ENCODE measurements around the gene TLCD2.
"Not testable (repeated sequence)": the region's sequence is repeated elsewhere in the genome, so short reads cannot be mapped to it uniquely, and the experiment has no call there.

The TLCD2 gene

DNA sequence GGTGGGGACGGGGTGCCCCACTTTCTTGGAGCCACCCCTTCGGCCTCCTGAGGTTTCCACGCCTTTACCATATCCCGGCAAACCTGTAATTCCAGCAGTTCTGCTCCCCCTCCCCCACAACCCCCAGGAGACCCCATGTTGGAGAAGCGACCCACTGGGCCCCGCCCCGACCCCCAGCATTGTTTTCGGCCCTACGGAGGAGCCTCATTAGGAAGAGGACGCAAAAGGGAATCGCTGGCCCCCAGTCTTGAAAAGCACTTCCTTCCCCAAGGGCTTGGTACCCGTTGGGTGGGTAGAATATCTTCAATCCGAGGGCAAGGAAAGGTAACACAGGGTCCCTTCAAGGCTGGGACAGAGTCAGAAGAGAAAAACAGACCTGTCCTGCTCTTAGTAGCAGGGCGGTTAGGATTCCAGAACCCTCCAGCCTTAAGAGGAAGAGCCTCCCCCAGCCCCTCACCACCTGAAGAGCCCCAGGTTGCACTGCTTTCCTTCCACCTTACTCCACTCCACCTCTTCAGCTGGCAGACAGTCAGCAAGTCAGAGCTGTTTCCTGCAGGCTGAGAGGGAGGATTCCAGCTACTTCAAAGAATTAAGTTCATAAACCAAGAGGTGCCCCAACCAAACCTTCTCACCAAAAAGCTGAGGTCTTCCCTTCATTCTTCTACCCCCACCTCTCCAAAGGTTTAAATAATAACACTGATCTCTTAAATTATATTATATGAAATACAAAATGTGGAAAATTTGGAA lies 803 bp upstream of the TLCD2 start:
- Histone ChIP-seq H3K27ac (ENCODE audit: low read depth in 2 of 2, low read length in 2 of 2) (peak overlapping the region; percentile 92 to 95), H3K27me3 (ENCODE audit: control insufficient read depth in 2 of 2, insufficient read depth in 2 of 2, low read length in 2 of 2) (no peaks in the 10 kb centered on the region), H3K9ac (ENCODE audit: low read depth in 1 of 2, low read length in 2 of 2) (peak overlapping the region; percentile 72 to 98), H3K36me3 (ENCODE audit: control insufficient read depth in 2 of 2, insufficient read depth in 2 of 2, low read length in 2 of 2) (peaks cover 25 to 27% of the 10 kb centered on the region in 2 donors), H3K4me3 (ENCODE audit: low read length in 2 of 2) (peak overlapping the region; percentile 65 to 82), H3K9me3 (ENCODE audit: control insufficient read depth in 2 of 2, low read length in 2 of 2) (no peaks in the 10 kb centered on the region), H3K4me1 (ENCODE audit: control insufficient read depth in 2 of 2, insufficient read depth in 2 of 2, low read length in 2 of 2) (peaks cover 34 to 35% of the 10 kb centered on the region in 2 donors)

DNA sequence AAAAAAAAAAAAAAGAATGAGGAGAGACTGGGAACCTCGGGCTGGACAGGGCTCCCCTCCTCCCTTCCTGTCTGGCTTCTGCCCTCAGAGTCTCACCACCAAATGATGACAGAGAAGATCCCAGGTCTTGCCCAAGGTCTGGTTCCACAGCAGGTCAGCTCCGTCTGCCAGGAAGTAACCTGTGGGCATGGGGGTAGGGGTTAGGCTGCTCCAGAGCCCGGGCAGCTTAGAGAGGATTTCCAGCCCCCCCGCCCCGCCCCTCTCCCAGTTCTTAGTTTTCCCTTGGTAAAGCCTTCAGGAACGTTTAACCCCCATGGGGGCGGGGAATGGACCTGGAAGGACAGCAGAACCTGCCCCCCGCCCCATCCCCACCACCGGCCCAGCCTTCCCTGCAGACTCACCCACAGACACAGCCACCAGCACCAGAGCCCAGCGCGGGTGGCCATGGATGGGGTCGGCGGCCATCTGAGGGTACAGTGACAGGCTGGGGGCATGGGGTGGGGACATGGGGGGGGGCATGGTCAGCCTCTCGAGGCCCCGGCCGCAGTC lies 700 bp downstream of the TLCD2 start:
- peak overlapping the region in 1 of 2 donors; percentile 98 for H3K9ac ChIP-seq (ENCODE audit: low read depth in 1 of 2, low read length in 2 of 2)
- peaks cover 25 to 27% of the 10 kb centered on the region in 2 donors for H3K36me3 ChIP-seq (ENCODE audit: control insufficient read depth in 2 of 2, insufficient read depth in 2 of 2, low read length in 2 of 2)
- H3K27ac ChIP-seq (ENCODE audit: low read depth in 2 of 2, low read length in 2 of 2), result peak overlapping the region; percentile 92 to 95
- H3K4me1 ChIP-seq (ENCODE audit: control insufficient read depth in 2 of 2, insufficient read depth in 2 of 2, low read length in 2 of 2), result peaks cover 27 to 30% of the 10 kb centered on the region in 2 donors
- peak overlapping the region; percentile 65 to 82 for H3K4me3 ChIP-seq (ENCODE audit: low read length in 2 of 2)
- H3K27me3 ChIP-seq (ENCODE audit: control insufficient read depth in 2 of 2, insufficient read depth in 2 of 2, low read length in 2 of 2), result no peaks in the 10 kb centered on the region
- H3K9me3 ChIP-seq (ENCODE audit: control insufficient read depth in 2 of 2, low read length in 2 of 2), result no peaks in the 10 kb centered on the region

DNA sequence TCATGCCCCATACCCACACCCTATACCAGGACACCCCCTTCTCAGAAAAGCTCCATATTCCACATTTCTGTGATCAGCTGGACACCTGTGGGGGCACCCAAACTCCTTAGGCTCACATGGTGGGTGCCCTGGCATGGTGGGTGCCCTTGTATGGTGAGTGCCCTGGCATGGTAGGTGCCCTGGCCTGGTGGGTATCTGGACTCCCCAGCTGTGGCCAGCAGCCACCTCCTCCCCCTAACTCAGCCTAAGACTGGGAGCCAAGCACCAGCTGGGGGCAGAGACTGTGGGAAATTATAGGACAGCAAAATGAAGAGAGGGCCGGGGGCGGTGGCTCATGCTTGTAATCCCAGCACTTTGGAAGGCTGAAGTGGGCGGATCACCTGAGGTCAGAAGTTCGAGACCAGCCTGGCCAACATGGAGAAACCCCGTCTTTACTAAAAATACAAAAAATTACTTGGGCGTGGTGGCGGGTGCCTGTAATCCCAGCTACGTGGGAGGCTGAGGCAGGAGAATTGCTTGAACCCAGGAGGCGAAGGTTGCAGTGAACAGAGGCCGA lies 1.3 kb downstream of the TLCD2 start:
- Histone ChIP-seq H3K36me3 (ENCODE audit: control insufficient read depth in 2 of 2, insufficient read depth in 2 of 2, low read length in 2 of 2) (peaks cover 25 to 27% of the 10 kb centered on the region in 2 donors), H3K4me1 (ENCODE audit: control insufficient read depth in 2 of 2, insufficient read depth in 2 of 2, low read length in 2 of 2) (peaks cover 21 to 25% of the 10 kb centered on the region in 2 donors)
- H3K27ac ChIP-seq (ENCODE audit: low read depth in 2 of 2, low read length in 2 of 2); H3K27me3 ChIP-seq (ENCODE audit: control insufficient read depth in 2 of 2, insufficient read depth in 2 of 2, low read length in 2 of 2); H3K9ac ChIP-seq (ENCODE audit: low read depth in 1 of 2, low read length in 2 of 2); H3K9me3 ChIP-seq (ENCODE audit: control insufficient read depth in 2 of 2, low read length in 2 of 2); H3K4me3 ChIP-seq (ENCODE audit: low read length in 2 of 2): not testable (repeated sequence)

DNA sequence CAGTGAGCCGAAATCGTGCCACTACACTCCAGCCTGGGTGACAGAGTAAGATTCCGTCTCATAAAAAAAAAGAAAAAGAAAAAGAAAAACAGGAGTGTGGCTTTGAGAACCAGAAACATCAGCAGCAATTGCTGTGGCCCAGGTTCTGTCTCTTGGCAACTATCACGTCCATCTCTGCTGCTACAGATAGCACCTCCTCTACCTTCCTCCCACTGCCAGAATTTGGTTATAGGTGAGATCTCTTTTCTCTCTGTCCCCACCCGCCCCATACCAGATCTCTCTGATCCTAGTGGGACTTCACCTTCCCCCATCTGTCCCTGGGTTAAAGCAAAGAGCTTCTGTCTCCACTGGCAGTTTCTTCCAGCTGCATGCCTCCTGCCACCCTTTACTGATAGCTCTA lies 3.1 kb downstream of the TLCD2 start:
- no peak overlapping the region for H3K9ac ChIP-seq (ENCODE audit: low read depth in 1 of 2, low read length in 2 of 2)
- no peaks in the 10 kb centered on the region for H3K9me3 ChIP-seq (ENCODE audit: control insufficient read depth in 2 of 2, low read length in 2 of 2)
- no peak overlapping the region for H3K27ac ChIP-seq (ENCODE audit: low read depth in 2 of 2, low read length in 2 of 2)
- H3K4me3 ChIP-seq (ENCODE audit: low read length in 2 of 2), result no peak overlapping the region
- H3K36me3 ChIP-seq (ENCODE audit: control insufficient read depth in 2 of 2, insufficient read depth in 2 of 2, low read length in 2 of 2), result peaks cover 10 to 11% of the 10 kb centered on the region in 2 donors
- no peaks in the 10 kb centered on the region for H3K27me3 ChIP-seq (ENCODE audit: control insufficient read depth in 2 of 2, insufficient read depth in 2 of 2, low read length in 2 of 2)
- H3K4me1 ChIP-seq (ENCODE audit: control insufficient read depth in 2 of 2, insufficient read depth in 2 of 2, low read length in 2 of 2), result peaks cover 5 to 11% of the 10 kb centered on the region in 2 donors

DNA sequence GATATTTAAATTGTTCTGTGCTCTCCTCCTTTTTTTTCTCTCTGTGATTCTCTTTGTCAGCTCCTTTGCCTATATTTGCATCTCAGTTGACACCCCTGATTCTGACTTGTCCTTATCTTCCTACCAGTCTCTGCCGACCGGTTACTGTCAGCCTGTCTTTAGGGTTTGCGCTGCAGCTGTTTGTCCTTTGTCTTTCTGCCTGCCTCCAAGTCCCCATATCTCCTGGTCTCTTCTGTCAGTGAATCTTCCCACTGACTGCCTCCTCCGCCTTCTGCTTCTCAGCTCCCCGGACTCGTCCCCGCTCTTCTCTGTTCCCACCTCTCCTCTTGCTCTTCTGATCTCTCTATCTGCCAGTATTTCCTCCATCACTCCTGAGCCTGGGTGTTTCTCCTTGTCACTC lies 5.2 kb downstream of the TLCD2 start:
- Histone ChIP-seq H3K27me3 (ENCODE audit: control insufficient read depth in 2 of 2, insufficient read depth in 2 of 2, low read length in 2 of 2) (no peaks in the 10 kb centered on the region), H3K4me3 (ENCODE audit: low read length in 2 of 2) (no peak overlapping the region), H3K9ac (ENCODE audit: low read depth in 1 of 2, low read length in 2 of 2) (no peak overlapping the region), H3K4me1 (ENCODE audit: control insufficient read depth in 2 of 2, insufficient read depth in 2 of 2, low read length in 2 of 2) (peaks cover 2 to 3% of the 10 kb centered on the region in 2 donors), H3K36me3 (ENCODE audit: control insufficient read depth in 2 of 2, insufficient read depth in 2 of 2, low read length in 2 of 2) (peaks cover 6 to 9% of the 10 kb centered on the region in 2 donors), H3K27ac (ENCODE audit: low read depth in 2 of 2, low read length in 2 of 2) (no peak overlapping the region), H3K9me3 (ENCODE audit: control insufficient read depth in 2 of 2, low read length in 2 of 2) (no peaks in the 10 kb centered on the region)

GRCh38 chr17:1703063-1703462 lies 7.1 kb downstream of the TLCD2 start:
- Histone ChIP-seq H3K4me3 (ENCODE audit: low read length in 2 of 2) (no peak overlapping the region), H3K27ac (ENCODE audit: low read depth in 2 of 2, low read length in 2 of 2) (no peak overlapping the region), H3K9ac (ENCODE audit: low read depth in 1 of 2, low read length in 2 of 2) (no peak overlapping the region), H3K36me3 (ENCODE audit: control insufficient read depth in 2 of 2, insufficient read depth in 2 of 2, low read length in 2 of 2) (peaks cover 5 to 7% of the 10 kb centered on the region in 2 donors), H3K9me3 (ENCODE audit: control insufficient read depth in 2 of 2, low read length in 2 of 2) (no peaks in the 10 kb centered on the region), H3K27me3 (ENCODE audit: control insufficient read depth in 2 of 2, insufficient read depth in 2 of 2, low read length in 2 of 2) (no peaks in the 10 kb centered on the region), H3K4me1 (ENCODE audit: control insufficient read depth in 2 of 2, insufficient read depth in 2 of 2, low read length in 2 of 2) (no peaks in the 10 kb centered on the region)

GRCh38 chr17:1699891-1700290 lies 10.3 kb downstream of the TLCD2 start:
- H3K9me3 ChIP-seq (ENCODE audit: control insufficient read depth in 2 of 2, low read length in 2 of 2); H3K36me3 ChIP-seq (ENCODE audit: control insufficient read depth in 2 of 2, insufficient read depth in 2 of 2, low read length in 2 of 2); H3K4me1 ChIP-seq (ENCODE audit: control insufficient read depth in 2 of 2, insufficient read depth in 2 of 2, low read length in 2 of 2); H3K4me3 ChIP-seq (ENCODE audit: low read length in 2 of 2); H3K27ac ChIP-seq (ENCODE audit: low read depth in 2 of 2, low read length in 2 of 2); H3K27me3 ChIP-seq (ENCODE audit: control insufficient read depth in 2 of 2, insufficient read depth in 2 of 2, low read length in 2 of 2); H3K9ac ChIP-seq (ENCODE audit: low read depth in 1 of 2, low read length in 2 of 2): not testable (repeated sequence)

GRCh38 chr17:1697681-1698080 lies 12.5 kb downstream of the TLCD2 start:
- Histone ChIP-seq H3K36me3 (ENCODE audit: control insufficient read depth in 2 of 2, insufficient read depth in 2 of 2, low read length in 2 of 2) (no peaks in the 10 kb centered on the region), H3K4me3 (ENCODE audit: low read length in 2 of 2) (no peak overlapping the region), H3K27me3 (ENCODE audit: control insufficient read depth in 2 of 2, insufficient read depth in 2 of 2, low read length in 2 of 2) (no peaks in the 10 kb centered on the region), H3K9ac (ENCODE audit: low read depth in 1 of 2, low read length in 2 of 2) (no peak overlapping the region), H3K4me1 (ENCODE audit: control insufficient read depth in 2 of 2, insufficient read depth in 2 of 2, low read length in 2 of 2) (no peaks in the 10 kb centered on the region), H3K27ac (ENCODE audit: low read depth in 2 of 2, low read length in 2 of 2) (no peak overlapping the region), H3K9me3 (ENCODE audit: control insufficient read depth in 2 of 2, low read length in 2 of 2) (no peaks in the 10 kb centered on the region)

- Histone ChIP-seq H3K36me3 (ENCODE audit: control insufficient read depth in 2 of 2, insufficient read depth in 2 of 2, low read length in 2 of 2) (no peaks in the 10 kb centered on the region), H3K4me1 (ENCODE audit: control insufficient read depth in 2 of 2, insufficient read depth in 2 of 2, low read length in 2 of 2) (no peaks in the 10 kb centered on the region), H3K9ac (ENCODE audit: low read depth in 1 of 2, low read length in 2 of 2) (no peak overlapping the region), H3K9me3 (ENCODE audit: control insufficient read depth in 2 of 2, low read length in 2 of 2) (no peaks in the 10 kb centered on the region), H3K27ac (ENCODE audit: low read depth in 2 of 2, low read length in 2 of 2) (no peak overlapping the region), H3K27me3 (ENCODE audit: control insufficient read depth in 2 of 2, insufficient read depth in 2 of 2, low read length in 2 of 2) (no peaks in the 10 kb centered on the region), H3K4me3 (ENCODE audit: low read length in 2 of 2) (no peak overlapping the region)
Measured at GRCh38 chr17:1695365-1695764, 14.8 kb downstream of the TLCD2 start.

- Histone ChIP-seq H3K9ac (ENCODE audit: low read depth in 1 of 2, low read length in 2 of 2) (no peak overlapping the region), H3K4me1 (ENCODE audit: control insufficient read depth in 2 of 2, insufficient read depth in 2 of 2, low read length in 2 of 2) (no peaks in the 10 kb centered on the region), H3K9me3 (ENCODE audit: control insufficient read depth in 2 of 2, low read length in 2 of 2) (no peaks in the 10 kb centered on the region), H3K27me3 (ENCODE audit: control insufficient read depth in 2 of 2, insufficient read depth in 2 of 2, low read length in 2 of 2) (no peaks in the 10 kb centered on the region), H3K4me3 (ENCODE audit: low read length in 2 of 2) (no peak overlapping the region), H3K27ac (ENCODE audit: low read depth in 2 of 2, low read length in 2 of 2) (no peak overlapping the region), H3K36me3 (ENCODE audit: control insufficient read depth in 2 of 2, insufficient read depth in 2 of 2, low read length in 2 of 2) (no peaks in the 10 kb centered on the region)
Measured at GRCh38 chr17:1693339-1693738, 16.8 kb downstream of the TLCD2 start.
